Suppressor macrophage treated with lipopolysaccharide for 4 hours (primary cell): ENCODE results near the gene VASN.

Experiments used
- DNase-seq: peaks from one replicate; pipeline ENCODE4 v3.0.0-alpha.2; 2020

VASN gene

DNA sequence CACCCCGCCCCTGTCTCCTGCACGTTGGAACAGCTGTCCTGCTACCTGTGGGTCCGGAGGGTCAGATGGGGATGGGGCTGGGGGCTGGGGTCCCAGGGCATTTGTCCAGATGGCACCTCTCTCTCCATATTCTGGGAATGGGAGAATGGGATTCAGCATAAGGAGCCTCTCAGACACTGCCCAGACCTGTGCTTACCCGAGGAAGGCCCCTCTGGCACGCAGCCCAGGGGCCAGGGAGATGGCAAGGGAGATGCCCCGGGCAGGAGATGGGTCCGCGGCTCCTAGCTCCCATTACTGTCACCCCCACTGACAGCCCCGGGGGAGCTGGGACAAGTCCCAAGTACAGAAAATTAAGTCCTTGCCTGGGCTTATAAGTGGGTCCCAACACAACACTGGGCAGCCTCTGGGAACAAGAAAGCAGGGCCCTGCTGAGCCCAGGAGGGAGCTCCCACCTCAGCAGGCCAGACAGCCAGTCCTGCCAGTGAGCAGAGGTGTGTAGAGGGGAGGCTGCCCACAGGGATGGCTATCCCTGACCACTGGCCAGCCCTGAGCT lies 1.8 kb downstream of the VASN start:
- no peak for DNase-seq

DNA sequence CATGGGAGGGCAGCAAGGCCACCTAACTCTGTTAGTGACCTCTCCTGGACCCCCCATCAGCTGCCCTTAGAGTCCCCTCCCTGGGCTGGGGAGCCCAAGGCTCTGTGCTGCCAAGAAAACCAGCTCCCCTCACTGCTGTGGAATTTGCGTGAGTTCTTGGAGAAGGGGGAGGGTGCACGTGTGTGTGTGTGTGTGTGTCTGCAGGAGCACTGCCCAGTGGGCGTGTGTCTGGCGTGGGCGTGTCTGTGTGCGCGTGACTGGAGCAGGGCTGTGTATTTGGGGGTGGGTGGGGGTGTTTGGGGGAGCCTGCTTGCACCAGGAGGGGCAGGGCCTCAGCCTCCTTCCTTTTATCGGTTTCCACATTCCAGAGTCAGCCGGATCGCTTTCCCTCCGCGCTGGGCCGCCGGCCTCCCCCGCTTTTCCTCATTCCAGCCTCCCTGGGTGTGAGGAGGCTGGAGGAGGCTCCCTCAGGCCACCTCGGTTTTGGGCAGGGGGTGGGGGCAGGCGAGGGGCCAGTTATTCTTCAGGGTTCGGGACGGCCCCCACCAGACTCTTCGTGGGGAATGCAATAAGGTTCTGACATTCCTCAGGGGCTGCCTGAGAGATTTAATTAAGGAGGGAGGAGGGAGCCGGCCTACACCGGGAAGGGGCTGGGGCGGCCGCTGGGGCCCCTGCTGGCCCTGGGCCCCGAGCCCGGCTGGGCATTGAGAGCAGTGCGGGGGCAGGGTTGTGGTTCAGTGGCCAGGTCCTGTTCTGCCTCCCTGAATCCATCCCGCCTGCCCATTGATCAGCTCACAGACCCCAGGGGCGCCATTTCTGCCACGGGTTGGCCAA lies 2.5 kb downstream of the VASN start:
- no peak for DNase-seq

DNA sequence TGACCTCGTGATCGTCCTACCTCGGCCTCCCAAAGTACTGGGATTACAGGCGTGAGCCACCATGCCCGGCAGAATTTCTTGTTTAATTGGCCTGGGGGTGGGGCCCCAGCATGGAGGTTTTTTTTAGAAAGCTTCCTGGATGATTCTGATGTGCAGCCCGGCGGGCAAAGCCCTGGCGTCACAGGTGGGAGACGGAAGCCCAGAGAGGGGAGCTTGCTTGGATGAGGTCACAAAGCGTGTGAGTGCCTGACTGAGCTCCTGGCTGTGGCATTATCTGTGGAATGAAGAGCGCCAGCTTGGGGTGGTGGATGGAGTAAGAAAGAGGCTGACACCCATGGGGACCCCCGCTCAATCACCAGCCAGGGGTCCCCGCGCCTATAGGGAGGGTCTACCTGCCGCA lies 4.1 kb downstream of the VASN start:
- no peak for DNase-seq

DNA sequence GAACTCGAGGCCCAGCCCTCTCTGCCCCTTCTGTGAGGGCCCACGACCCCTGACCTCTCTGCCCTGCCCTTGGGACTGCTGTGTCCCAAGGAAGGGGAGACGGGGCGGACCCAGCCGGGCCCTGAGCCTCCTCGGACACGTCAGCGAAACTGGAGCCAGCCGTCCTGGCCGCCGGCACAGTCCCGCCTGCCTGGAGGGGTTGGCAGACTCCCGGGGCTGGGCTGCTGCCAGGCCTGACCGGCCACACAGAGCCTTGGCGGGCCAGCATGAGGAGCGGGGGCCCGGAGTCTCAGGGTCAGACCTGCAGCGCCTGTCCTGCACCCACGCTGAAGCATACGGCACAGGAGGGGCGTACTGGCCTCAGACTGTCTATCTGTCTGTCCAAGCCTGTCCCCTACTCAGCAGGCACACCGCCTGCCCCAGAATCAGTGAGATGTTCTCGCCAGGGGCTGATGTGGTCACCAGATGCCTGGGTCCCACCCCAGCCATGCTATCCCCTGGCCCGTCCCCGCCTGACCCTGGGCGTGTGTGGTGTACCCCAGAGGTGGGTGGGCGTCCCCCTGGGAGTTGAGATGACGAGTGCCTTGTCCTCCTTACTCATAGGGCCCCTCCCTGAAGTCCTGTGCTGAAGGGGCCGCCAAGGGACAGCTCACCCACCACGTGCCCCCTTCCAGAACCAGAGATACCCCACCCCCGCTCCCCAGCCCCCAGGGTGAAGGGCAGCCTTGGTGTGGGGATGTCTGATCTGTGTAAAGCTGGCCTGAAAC lies 4.7 kb downstream of the VASN start:
- no peak for DNase-seq

DNA sequence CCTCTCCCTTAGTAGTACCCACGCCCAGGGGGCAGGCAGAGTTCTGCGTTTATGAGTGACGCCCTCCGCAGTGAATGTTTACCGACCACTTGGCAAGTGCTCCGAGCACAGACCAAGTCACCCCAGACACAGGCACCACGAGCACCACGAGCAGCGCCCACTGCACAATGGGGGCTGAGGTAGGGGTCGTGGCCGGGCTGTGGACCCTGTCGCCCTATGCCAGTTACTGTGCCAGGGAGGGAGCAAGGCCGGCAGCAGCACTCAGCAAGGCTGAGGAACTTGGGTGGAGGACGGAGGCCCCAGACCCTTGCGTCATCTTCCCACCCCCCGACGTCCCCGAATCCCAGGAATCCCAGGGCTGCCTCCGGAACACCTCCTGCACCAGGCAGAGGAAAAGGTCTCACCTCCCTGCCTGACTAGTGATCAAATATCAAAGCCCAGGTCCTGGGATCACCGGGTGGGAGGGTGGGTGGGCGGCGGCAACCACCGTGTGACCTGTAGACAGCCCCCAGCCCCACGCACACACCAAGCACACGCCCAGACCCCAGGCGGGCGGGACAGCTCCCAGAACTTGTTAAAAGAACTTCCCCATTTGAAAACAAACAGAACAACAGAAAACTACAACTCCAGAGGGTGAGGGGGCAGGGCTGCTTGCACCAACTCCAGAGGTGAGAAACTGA lies 5.4 kb downstream of the VASN start:
- DNase-seq, result no peak

DNA sequence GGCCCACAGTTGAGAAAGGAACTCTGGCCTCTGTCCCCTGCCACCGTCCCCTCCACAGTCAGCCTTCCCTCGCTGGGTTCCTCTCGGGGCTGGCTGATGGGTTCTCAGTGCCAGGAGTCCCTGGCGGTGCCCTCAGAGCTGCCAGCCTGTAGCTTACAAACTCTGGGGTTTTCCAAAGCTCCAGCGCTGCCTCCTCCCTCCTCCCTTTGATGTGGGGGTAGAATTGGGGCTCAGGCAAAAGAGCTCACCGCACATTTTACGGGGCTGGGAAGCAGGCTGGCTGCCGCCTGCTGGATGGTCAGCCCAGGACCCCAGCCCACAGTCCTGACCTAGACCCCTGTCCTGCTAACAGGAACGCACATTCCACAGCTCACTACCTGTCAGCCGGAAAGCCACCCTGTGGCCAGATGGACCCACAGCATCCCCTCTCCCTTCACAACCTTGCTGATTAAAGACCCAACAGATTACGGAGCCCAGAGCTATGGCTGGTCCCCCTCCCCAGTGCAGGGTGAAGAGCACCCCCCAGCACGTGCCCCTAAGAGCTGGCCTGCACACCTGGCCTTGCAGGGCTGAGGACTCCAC lies 6.0 kb downstream of the VASN start:
- no peak for DNase-seq

DNA sequence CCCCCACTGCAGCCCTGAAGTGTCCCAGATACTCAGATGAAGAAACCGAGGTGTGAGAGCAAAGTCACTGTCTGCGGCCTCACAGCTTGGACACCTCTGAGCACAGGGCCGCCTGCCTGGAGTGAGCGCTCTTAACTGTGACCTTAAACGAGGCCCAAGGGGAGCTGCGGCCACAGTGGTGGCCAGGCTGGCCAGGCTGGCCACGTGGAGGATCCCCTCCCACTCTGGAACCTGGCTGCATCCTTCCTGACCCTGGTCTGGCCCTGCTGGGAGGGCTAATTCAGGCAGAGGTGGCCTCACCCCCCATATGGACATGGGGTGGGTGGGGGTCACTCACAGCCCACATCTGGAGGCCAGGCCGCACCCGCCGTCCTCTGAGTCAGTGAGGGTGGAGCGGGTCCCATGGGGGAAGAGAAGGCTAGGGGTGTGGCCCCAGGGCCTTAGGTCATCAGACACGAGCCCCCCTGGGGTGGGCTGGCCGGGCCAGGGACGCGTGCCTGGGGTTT lies 6.6 kb downstream of the VASN start:
- no peak for DNase-seq

DNA sequence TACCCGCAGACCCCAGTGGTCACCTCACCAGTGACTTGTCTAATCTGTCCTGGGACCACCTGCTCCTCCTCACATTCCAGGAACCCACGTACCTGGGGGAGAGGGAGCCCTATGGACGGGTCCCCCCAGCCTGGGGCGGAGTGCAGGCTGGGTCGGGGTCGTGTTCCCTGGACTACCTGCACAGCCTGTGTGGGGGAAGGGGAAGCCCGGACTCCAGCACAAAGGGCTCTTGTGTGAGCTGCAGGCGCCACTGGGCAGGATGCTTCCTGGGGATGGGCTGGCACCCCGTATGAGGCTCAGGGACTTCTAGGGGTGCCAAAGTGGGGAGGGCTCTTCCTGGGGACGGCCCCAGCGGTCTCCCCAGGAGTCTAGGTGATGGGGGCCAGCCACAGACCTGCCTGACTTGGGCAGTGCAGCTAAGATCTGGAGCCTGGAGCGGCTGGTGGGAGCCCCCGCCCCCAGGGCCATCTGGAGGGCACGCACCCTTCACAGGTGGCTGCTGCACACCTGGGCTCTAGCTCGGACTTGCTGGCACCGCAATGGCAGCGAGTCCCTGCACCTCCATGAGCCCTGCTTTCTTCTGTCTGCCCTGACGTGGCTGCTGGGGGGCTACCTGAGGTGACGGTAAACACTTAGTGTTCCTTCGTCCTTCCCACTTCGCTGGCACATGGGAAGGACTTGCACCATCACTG lies 7.5 kb downstream of the VASN start:
- no peak for DNase-seq

DNA sequence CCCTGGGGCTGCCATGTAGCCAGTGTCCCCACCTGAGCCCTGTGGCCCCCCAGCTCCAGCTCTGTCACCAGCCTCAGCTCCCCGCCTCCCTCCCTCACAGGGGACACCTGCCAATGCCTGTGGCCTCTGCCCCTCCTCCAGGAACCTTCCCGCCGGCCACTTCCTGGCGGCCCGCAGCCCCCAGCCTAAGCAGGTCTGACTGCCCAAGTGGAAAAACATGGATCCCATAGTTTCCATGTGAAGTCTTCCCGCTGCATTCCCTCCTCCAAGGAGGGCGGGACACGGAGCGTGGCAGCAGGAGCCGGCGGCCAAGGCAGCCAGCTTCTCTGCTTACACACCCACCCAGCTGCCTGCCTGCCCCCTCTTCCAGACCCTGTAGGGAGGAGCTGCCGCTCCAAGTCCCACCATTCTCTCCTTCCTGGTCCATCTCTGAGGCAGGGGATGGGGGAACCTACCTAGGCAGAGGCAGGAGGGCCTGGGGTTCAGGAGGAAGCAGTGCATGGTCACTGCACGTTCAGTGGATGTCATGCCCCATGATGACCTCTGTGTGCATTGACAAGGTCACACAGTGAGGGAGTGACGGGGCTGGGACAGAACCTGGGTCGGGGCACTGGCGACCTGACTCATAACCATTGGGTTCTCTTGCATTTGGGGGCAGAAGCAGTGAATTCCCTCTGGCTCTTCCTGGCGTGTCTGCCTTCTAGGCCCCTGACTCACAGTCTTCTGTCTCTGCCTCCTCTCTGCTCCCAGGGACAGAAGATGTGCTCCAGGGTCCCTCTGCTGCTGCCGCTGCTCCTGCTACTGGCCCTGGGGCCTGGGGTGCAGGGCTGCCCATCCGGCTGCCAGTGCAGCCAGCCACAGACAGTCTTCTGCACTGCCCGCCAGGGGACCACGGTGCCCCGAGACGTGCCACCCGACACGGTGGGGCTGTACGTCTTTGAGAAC lies 8.7 kb downstream of the VASN start:
- DNase-seq, result no peak

DNA sequence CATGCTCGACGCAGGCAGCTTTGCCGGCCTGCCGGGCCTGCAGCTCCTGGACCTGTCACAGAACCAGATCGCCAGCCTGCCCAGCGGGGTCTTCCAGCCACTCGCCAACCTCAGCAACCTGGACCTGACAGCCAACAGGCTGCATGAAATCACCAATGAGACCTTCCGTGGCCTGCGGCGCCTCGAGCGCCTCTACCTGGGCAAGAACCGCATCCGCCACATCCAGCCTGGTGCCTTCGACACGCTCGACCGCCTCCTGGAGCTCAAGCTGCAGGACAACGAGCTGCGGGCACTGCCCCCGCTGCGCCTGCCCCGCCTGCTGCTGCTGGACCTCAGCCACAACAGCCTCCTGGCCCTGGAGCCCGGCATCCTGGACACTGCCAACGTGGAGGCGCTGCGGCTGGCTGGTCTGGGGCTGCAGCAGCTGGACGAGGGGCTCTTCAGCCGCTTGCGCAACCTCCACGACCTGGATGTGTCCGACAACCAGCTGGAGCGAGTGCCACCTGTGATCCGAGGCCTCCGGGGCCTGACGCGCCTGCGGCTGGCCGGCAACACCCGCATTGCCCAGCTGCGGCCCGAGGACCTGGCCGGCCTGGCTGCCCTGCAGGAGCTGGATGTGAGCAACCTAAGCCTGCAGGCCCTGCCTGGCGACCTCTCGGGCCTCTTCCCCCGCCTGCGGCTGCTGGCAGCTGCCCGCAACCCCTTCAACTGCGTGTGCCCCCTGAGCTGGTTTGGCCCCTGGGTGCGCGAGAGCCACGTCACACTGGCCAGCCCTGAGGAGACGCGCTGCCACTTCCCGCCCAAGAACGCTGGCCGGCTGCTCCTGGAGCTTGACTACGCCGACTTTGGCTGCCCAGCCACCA lies 9.7 kb downstream of the VASN start:
- DNase-seq, result no peak

DNA sequence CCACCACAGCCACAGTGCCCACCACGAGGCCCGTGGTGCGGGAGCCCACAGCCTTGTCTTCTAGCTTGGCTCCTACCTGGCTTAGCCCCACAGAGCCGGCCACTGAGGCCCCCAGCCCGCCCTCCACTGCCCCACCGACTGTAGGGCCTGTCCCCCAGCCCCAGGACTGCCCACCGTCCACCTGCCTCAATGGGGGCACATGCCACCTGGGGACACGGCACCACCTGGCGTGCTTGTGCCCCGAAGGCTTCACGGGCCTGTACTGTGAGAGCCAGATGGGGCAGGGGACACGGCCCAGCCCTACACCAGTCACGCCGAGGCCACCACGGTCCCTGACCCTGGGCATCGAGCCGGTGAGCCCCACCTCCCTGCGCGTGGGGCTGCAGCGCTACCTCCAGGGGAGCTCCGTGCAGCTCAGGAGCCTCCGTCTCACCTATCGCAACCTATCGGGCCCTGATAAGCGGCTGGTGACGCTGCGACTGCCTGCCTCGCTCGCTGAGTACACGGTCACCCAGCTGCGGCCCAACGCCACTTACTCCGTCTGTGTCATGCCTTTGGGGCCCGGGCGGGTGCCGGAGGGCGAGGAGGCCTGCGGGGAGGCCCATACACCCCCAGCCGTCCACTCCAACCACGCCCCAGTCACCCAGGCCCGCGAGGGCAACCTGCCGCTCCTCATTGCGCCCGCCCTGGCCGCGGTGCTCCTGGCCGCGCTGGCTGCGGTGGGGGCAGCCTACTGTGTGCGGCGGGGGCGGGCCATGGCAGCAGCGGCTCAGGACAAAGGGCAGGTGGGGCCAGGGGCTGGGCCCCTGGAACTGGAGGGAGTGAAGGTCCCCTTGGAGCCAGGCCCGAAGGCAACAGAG lies 10.5 kb downstream of the VASN start:
- no peak for DNase-seq

DNA sequence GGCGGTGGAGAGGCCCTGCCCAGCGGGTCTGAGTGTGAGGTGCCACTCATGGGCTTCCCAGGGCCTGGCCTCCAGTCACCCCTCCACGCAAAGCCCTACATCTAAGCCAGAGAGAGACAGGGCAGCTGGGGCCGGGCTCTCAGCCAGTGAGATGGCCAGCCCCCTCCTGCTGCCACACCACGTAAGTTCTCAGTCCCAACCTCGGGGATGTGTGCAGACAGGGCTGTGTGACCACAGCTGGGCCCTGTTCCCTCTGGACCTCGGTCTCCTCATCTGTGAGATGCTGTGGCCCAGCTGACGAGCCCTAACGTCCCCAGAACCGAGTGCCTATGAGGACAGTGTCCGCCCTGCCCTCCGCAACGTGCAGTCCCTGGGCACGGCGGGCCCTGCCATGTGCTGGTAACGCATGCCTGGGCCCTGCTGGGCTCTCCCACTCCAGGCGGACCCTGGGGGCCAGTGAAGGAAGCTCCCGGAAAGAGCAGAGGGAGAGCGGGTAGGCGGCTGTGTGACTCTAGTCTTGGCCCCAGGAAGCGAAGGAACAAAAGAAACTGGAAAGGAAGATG lies 11.2 kb downstream of the VASN start:
- DNase-seq, result no peak

DNA sequence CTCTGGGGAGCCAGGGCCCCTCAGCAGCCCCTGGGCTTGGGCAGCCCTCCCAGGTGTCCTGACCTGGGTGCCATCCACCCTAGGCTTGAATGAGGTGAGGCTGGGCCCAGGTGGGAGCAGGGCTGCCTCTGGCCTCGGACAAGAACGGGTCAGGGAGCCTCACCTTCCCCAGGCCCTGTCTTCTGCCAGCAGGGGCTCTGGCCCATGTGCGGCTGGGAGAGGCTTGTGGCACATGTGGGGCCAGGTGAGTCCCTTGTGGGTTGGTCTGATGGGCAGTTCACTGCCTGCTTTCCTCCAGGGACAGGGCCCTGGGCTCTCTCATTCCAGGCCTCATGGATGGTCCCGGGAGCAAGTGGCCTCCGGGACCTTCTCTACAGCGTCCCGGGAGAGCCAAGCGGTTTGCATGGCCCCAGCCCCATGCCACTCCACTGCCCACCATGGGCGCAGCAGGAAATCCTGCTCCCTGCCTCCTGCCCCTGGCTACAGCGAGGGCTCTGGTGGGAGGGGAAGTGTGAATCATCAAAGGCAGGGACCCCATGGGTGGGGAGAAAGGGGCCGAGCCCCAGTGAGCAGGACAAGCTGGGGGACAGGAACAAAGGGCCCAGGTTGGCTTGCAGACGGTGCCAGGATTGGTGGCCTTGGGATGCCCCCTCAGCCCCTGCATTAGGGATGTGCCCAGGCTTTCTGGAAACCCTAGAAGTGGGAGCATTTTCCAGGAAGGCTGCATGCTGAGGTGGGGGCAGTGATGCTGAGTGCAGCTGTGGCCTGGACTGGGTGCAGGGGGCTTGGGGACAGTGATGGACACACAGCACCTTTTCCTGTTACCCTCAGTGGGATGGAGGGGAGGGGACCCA lies 12.2 kb downstream of the VASN start:
- DNase-seq, result no peak

DNA sequence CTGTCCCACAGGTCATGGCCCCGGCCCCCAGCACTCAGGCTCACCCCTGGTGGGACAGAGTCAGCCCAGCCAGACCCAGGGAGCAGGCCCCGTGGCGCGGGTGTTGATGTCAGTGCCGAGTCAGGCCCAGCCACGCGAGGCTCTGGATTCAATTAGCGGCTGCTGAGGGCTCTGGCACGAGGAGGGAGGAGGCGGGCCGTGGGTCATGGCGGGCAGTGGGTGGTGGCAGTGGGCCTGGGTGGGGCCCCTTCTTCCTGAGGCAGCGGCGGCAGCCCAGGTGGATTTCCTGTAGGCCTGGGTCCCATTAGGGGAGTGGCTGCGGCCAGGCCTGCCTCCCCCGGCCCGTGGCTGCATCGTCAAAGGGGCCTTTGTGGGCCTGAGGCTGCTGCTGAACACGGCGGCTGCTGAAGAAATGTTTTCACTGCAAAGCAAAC lies 12.9 kb downstream of the VASN start:
- DNase-seq, result no peak

DNA sequence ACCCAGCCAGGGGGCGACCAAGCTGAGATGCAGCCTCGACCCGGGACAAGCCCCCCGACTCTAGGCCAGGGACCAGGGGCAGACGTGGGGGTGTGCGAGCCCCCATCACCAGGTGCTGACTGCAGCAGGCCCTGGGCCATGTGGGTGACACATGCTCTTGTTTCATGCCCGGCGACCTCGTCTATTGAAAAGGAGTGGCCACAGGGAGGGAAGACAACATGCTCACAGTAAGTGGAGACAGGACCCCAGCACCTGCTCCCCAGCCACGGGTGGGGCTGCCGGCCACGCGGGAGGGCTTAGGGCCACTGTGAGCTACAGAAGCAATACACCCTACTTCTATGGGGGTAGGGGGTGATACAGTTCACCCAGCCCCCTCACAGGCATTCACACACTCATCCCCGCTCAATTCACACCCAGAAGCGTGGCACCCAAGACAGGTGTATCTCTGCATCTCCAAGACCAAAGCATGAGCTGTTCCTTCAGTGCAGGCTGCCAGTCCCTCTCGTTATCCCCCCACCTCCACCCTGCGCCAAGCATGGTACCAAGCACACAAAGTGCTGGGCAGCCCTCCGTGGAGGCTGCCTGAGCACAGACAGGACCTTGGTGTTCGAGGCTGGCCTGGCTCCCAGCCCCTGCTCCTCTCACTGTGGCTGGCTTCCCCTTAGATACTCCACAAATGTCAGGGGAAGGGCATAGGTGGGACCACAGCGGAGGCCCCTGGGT lies 13.6 kb downstream of the VASN start:
- DNase-seq, result no peak

DNA sequence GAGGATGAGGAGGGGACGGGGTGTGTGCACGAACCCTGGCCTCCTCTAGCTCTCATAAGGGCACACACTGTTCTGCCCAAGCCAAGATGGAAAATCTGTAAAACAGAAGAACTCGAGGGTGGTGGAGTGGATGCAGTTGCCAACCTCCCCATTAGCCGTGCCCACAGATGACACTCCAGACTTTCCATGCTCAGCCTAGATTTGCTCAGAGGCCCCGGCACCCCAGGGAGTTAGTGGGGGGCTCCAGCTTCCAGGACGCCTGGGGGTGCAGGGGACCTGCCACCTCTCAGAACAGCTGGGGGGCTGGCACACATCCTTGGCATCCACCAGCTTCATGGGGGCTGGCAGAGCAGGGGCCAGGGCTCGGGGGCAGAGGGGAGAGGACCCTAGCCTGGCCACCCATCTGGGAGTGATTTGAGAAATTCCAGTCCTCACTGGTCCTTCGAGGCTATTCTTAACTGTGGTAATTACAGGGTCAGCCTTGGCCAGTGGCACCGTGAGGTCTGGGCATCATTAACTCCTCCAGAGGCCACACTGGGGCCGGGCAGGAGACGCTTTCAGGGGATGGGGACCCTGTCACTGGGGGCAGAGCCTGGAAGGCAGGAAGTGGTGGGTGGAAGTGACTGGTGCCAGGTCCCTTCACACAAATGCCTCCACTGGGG lies 14.3 kb downstream of the VASN start:
- no peak for DNase-seq

DNA sequence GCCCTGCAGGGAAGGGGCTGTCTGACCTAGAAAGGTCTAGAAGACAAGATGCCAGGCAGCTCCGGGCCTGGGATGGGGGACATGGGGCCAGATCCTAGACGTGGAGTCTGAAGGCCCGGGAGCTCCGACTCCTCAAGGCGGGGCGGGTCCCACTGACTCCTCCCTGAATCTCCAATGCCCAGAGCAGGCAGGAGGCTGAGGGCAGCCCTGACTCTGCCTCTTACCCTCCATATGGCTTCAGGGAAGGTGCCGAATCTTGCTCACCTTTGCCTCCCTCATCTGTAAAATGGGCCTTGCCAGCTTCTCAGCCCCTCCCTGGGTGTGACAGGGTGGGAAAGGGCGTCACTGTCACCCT lies 14.8 kb downstream of the VASN start:
- DNase-seq, result no peak
